ENCODE measurements around the gene ABHD16A. TPM values are rescaled to one million over a fixed set of nuclear protein-coding genes. Genes with fewer than 3 reads are reported as not detected.
A peak's percentile ranks its signal among the peaks of the same experiment; 100 is the strongest.

The ABHD16A gene
- total RNA-seq, 4 donors from 2014 or later: 44.1 to 92.6 (median 63.1) TPM

GRCh38 chr6:31715022-31715958, 12.2 kb upstream of the ABHD16A start, which contains the start of gene LY6G6D:
Gene LY6G6D, plus strand, starts transcription at chr6:31715348. Its CDS starts 8 bp downstream, at chr6:31715356.
- peak within 1 kb of the TSS in 1 of 4 donors; percentile 35 for H3K27ac ChIP-seq
- no peak for DNase-seq
- no peaks in the 10 kb centered on the region for H3K36me3 ChIP-seq
- TF ChIP-seq POLR2A (IDR thresholded peaks at IDR 0.05) (no peak), CTCF (IDR thresholded peaks at IDR 0.05) (no peak)
- no peaks in the 10 kb centered on the region for H3K9me3 ChIP-seq
- H3K27me3 ChIP-seq: no peaks in the 10 kb centered on the region
- H3K4me3 ChIP-seq: no peak within 1 kb of the TSS
- H3K4me1 ChIP-seq: peaks cover 0 to 15% (median 1%) of the 10 kb centered on the region in 4 donors

- peak overlapping the region in 1 of 4 donors; percentile 35 for H3K27ac ChIP-seq
- TF ChIP-seq POLR2A (IDR thresholded peaks at IDR 0.05) (no peak), CTCF (IDR thresholded peaks at IDR 0.05) (no peak)
- no peaks in the 10 kb centered on the region for H3K36me3 ChIP-seq
- H3K9me3 ChIP-seq: no peaks in the 10 kb centered on the region
- no peak overlapping the region for H3K4me3 ChIP-seq
- no peaks in the 10 kb centered on the region for H3K27me3 ChIP-seq
- DNase-seq: no peak
- peaks cover 0 to 15% (median 1%) of the 10 kb centered on the region in 4 donors for H3K4me1 ChIP-seq
Observed at GRCh38 chr6:31713991-31714684, 11.0 kb upstream of the ABHD16A start.

GRCh38 chr6:31713465-31713864, 10.3 kb upstream of the ABHD16A start:
- Histone ChIP-seq H3K4me3 (no peak overlapping the region), H3K27me3 (no peaks in the 10 kb centered on the region), H3K27ac (no peak overlapping the region), H3K36me3 (no peaks in the 10 kb centered on the region), H3K9me3 (no peaks in the 10 kb centered on the region), H3K4me1 (peaks cover 0 to 15% (median 1%) of the 10 kb centered on the region in 4 donors)
- DNase-seq: no peak
- TF ChIP-seq POLR2A (IDR thresholded peaks at IDR 0.05) (no peak), CTCF (IDR thresholded peaks at IDR 0.05) (no peak)

- H3K4me1 ChIP-seq: peaks cover 0 to 15% (median 1%) of the 10 kb centered on the region in 4 donors
- no peaks in the 10 kb centered on the region for H3K27me3 ChIP-seq
- H3K9me3 ChIP-seq: no peaks in the 10 kb centered on the region
- H3K4me3 ChIP-seq: no peak overlapping the region
- no peak for DNase-seq
- TF ChIP-seq POLR2A (IDR thresholded peaks at IDR 0.05): no peak
- peak in 4 of 6 experiments; percentile 14 to 44 (median 36) for TF ChIP-seq CTCF (IDR thresholded peaks at IDR 0.05)
- H3K36me3 ChIP-seq: no peaks in the 10 kb centered on the region
- H3K27ac ChIP-seq: no peak overlapping the region
Observed at GRCh38 chr6:31712296-31712695, 9.2 kb upstream of the ABHD16A start.

GRCh38 chr6:31711233-31711632, 8.1 kb upstream of the ABHD16A start:
- Histone ChIP-seq H3K27me3 (no peaks in the 10 kb centered on the region), H3K27ac (peak overlapping the region in 1 of 4 donors; percentile 39), H3K4me1 (peaks cover 0 to 15% (median 1%) of the 10 kb centered on the region in 4 donors), H3K36me3 (no peaks in the 10 kb centered on the region), H3K4me3 (no peak overlapping the region), H3K9me3 (no peaks in the 10 kb centered on the region)
- no peak for DNase-seq
- TF ChIP-seq CTCF (IDR thresholded peaks at IDR 0.05) (no peak), POLR2A (IDR thresholded peaks at IDR 0.05) (no peak)

Measured in Peyer's patch (tissue), 4 donors.